Fibroblast of mammary gland (primary cell): ENCODE data around the gene MYOZ3.
A peak's percentile ranks its signal among the peaks of the same experiment; 100 is the strongest.

Source experiments
- DNase-seq: peaks from one replicate; pipeline ENCODE4 v3.0.0-alpha.2; 2010; ENCODE audit warnings: low read depth
- H3K4me3 ChIP-seq: 2 replicates; pipeline ENCODE4 v1.5.1; 2011; ENCODE audit warnings: low read depth, mild to moderate bottlenecking, low read length, moderate library complexity; ENCODE audit not compliant: control insufficient read depth
- TF ChIP-seq, protein P1 (sequence below): conservative IDR thresholded peaks from 2 replicates; pipeline ENCODE4 v1.5.1; 2011; ENCODE audit warnings: low read depth, low read length, inconsistent platforms; ENCODE audit not compliant: control insufficient read depth, insufficient read depth

The MYOZ3 gene, protein sequence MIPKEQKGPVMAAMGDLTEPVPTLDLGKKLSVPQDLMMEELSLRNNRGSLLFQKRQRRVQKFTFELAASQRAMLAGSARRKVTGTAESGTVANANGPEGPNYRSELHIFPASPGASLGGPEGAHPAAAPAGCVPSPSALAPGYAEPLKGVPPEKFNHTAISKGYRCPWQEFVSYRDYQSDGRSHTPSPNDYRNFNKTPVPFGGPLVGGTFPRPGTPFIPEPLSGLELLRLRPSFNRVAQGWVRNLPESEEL

DNA sequence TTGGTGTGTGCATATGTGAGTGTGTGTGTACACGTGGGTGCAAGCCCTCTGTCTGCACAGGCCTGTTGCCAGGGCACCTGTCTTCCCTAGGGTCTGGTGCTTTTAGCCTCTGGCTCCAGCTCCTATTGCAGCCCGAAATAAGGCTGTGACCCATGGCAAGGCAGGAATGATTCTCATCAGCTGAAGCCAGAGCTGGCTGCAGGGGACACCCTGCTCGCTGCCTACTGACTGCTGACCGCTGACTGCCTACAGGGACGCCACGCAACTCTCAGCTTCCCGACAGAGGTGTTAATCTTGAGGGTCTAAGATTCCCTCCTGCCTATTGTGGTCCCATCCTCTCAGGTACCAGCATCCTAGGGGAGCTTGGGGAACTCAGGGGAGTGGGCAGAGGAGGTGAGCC, at the start of gene MYOZ3:
MYOZ3 (plus strand) TSS at position 166 of the 400 bp plus-strand sequence. CDS start 1,691 bp downstream, outside the sequence.
- no peak for DNase-seq
- TF ChIP-seq, protein P1, sequence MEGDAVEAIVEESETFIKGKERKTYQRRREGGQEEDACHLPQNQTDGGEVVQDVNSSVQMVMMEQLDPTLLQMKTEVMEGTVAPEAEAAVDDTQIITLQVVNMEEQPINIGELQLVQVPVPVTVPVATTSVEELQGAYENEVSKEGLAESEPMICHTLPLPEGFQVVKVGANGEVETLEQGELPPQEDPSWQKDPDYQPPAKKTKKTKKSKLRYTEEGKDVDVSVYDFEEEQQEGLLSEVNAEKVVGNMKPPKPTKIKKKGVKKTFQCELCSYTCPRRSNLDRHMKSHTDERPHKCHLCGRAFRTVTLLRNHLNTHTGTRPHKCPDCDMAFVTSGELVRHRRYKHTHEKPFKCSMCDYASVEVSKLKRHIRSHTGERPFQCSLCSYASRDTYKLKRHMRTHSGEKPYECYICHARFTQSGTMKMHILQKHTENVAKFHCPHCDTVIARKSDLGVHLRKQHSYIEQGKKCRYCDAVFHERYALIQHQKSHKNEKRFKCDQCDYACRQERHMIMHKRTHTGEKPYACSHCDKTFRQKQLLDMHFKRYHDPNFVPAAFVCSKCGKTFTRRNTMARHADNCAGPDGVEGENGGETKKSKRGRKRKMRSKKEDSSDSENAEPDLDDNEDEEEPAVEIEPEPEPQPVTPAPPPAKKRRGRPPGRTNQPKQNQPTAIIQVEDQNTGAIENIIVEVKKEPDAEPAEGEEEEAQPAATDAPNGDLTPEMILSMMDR = no peak
- no peak within 1 kb of the TSS for H3K4me3 ChIP-seq

GRCh38 chr5:150612405-150612804, 48.6 kb upstream of the MYOZ3 start:
- no peak overlapping the region for H3K4me3 ChIP-seq
- no peak for DNase-seq
- TF ChIP-seq, protein P1 = no peak

- no peak overlapping the region for H3K4me3 ChIP-seq
Measured at GRCh38 chr5:150612905-150613670, 48.0 kb upstream of the MYOZ3 start.

GRCh38 chr5:150613991-150614660, 46.9 kb upstream of the MYOZ3 start:
- no peak overlapping the region for H3K4me3 ChIP-seq
- TF ChIP-seq, protein P1 = no peak
- DNase-seq = no peak

More at GRCh38 chr5:150612905-150613670, 48.0 kb upstream of the MYOZ3 start:
- TF ChIP-seq, protein P1 = no peak
- no peak for DNase-seq

DNA sequence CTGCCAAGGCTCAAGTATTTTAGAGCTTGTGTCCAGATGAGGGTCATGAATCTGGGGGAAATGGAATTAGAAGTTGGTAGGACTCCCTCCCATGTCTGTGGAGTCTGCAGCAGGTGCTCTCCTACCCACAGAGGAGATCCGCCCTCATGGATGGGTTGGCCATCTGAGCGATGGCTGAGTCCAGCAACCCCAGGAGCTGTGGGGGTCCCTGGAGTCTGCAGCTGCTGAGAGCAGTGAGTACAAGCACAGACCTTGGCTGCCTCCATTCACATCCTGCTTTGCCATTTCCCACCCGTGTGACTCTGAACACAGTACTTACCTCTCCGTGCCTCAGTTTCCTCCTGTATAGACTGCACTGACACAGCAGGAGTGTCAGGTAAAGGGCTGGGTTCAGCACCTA, 46.4 kb upstream of the MYOZ3 start:
- TF ChIP-seq, protein P1 = no peak
- H3K4me3 ChIP-seq = no peak overlapping the region
- DNase-seq = no peak

DNA sequence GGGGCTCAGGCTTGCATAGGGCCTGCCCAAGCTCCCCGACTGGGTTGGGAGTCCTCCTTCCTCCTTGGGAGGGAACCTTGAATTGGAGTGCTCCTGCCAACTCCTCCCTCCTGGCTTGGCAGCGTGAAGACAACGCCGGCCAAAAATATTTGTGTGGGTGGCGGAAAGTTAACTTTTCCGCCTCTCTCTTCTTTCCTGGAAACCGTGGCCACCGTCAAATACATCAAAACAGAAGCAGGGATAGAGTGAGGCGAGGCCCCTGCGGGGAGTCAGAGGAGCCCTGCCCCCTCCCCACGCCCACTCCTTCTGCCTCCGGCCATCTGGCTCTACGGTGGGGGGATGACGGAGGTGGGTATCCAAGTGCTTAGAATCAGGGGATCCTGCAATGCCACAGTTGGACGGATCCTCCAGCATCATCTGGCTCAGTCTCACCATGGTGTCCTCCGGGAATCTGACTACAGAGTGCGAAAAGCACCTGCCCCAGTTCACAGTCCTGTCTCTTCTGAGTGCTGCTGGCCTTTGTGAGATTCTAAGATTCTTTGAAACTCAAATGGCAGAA, 45.8 kb upstream of the MYOZ3 start:
- peak; percentile 63 for DNase-seq
- no peak overlapping the region for H3K4me3 ChIP-seq
- TF ChIP-seq, protein P1 = no peak
